Keratinocyte (primary cell): Measurements from ENCODE around the gene TCEANC2. TPM values are rescaled to one million over a fixed set of nuclear protein-coding genes. Genes with fewer than 3 reads are reported as not detected.

Source experiments
- DNase-seq: peaks from one replicate; pipeline ENCODE4 v3.0.0-alpha.2; 2011; ENCODE audit warnings: low read depth, missing footprints, low spot score
- FAIRE-seq: peaks from 2 replicates; lab custom pipeline; 2011; peaks lifted over from hg19 to GRCh38; lab: Jason Lieb, UNC
- H2AFZ ChIP-seq: 2 replicates; pipeline ENCODE4 v1.6.0; 2012; ENCODE audit warnings: low read length, control low read depth, inconsistent platforms; ENCODE audit not compliant: control insufficient read depth
- H3K27ac ChIP-seq: 2 replicates; pipeline ENCODE4 v1.5.1; 2011; ENCODE audit warnings: low read length; ENCODE audit not compliant: control insufficient read depth, insufficient read depth
- H3K27me3 ChIP-seq: 3 replicates; pipeline ENCODE4 v1.6.0; 2011; ENCODE audit warnings: low read length; ENCODE audit not compliant: control insufficient read depth, insufficient read depth; ENCODE audit errors: extremely low read depth
- H3K36me3 ChIP-seq, 2 experiments: 2 replicates in 1 of 2; 3 replicates in 1 of 2; pipeline ENCODE4 v1.5.1; 2011; ENCODE audit warnings: low read length in 2 of 2, mild to moderate bottlenecking in 1 of 2; ENCODE audit not compliant: control insufficient read depth in 2 of 2, insufficient read depth in 2 of 2; ENCODE audit errors: extremely low read depth in 1 of 2
- H3K4me1 ChIP-seq: 3 replicates; pipeline ENCODE4 v1.5.1; 2011; ENCODE audit warnings: low read length; ENCODE audit not compliant: control insufficient read depth, insufficient read depth; ENCODE audit errors: extremely low read depth
- H3K4me2 ChIP-seq: 3 replicates; pipeline ENCODE4 v1.6.0; 2011; ENCODE audit warnings: low read depth, low read length; ENCODE audit not compliant: control insufficient read depth, insufficient read depth; ENCODE audit errors: extremely low read depth
- H3K4me3 ChIP-seq, 3 experiments: fragments of 200-600 bp in 1 of 3; sonication (generic) in 1 of 3; 2 replicates in 2 of 3; 3 replicates in 1 of 3; pipeline ENCODE4 v1.5.1; 2011 to 2016; ENCODE audit warnings: low read length in 3 of 3, mild to moderate bottlenecking in 3 of 3, control low read depth in 2 of 3, inconsistent platforms in 1 of 3, low read depth in 1 of 3, mixed read lengths in 1 of 3, mixed run types in 1 of 3, moderate library complexity in 1 of 3; ENCODE audit not compliant: control insufficient read depth in 2 of 3, insufficient read depth in 2 of 3; ENCODE audit errors: extremely low read depth in 1 of 3
- H3K79me2 ChIP-seq: 2 replicates; pipeline ENCODE4 v1.6.0; 2012; ENCODE audit warnings: low read length; ENCODE audit not compliant: control insufficient read depth, insufficient read depth
- H3K9ac ChIP-seq: 3 replicates; pipeline ENCODE4 v1.6.0; 2011; ENCODE audit warnings: low read length; ENCODE audit not compliant: control insufficient read depth, insufficient read depth; ENCODE audit errors: extremely low read depth
- H3K9me1 ChIP-seq: 3 replicates; pipeline ENCODE4 v1.6.0; 2011; ENCODE audit warnings: low read length; ENCODE audit not compliant: control insufficient read depth, insufficient read depth; ENCODE audit errors: extremely low read depth
- H3K9me3 ChIP-seq: 2 replicates; pipeline ENCODE4 v1.5.1; 2012; ENCODE audit warnings: low read depth, low read length; ENCODE audit not compliant: control insufficient read depth
- H4K20me1 ChIP-seq: 3 replicates; pipeline ENCODE4 v1.6.0; 2011; ENCODE audit warnings: low read length; ENCODE audit not compliant: control insufficient read depth, insufficient read depth; ENCODE audit errors: extremely low read depth
- EZH2 ChIP-seq: IDR thresholded peaks from one replicate; pipeline ENCODE4 v1.6.1; 2012; ENCODE audit warnings: inconsistent platforms, mild to moderate bottlenecking, low read length, moderate library complexity
- dilution Hi-C: fragments of 300-500 bp; cut with MboI; formaldehyde crosslinking; loops from one replicate; pipeline ENCODE4 v1.7.0; 2020; ENCODE audit warnings: low sequenced_read_pairs; ENCODE audit not compliant: extremely low pct_ligation_motif_present
- polyA plus RNA-seq, 5 experiments: library from polyadenylated mRNA; depleted of rRNA in 3 of 5; stranded (reverse) in 3 of 5; stranded (forward) in 1 of 5; unstranded in 1 of 5; fragments of >200 nt; gene quantifications; 1 replicate in 1 of 5; 2 replicates in 3 of 5; 3 replicates in 1 of 5; pipeline versions ENCODE4 v1.2.1 to v1.2.3, GENCODE V29; 2011 to 2012; ENCODE audit warnings: missing spikeins in 2 of 5, low read depth in 1 of 5, low replicate concordance in 1 of 5
- TF ChIP-seq, protein P1 (sequence below), 3 experiments: IDR thresholded peaks in 1 of 3; conservative IDR thresholded peaks in 1 of 3; optimal IDR thresholded peaks in 1 of 3; 2 replicates in 2 of 3; 3 replicates in 1 of 3; pipeline versions ENCODE3 to v1.5.1; 2011; ENCODE audit warnings: low read length in 3 of 3, mild to moderate bottlenecking in 3 of 3, moderate library complexity in 2 of 3, control low read depth in 1 of 3, inconsistent platforms in 1 of 3; ENCODE audit not compliant: insufficient read depth in 2 of 3; ENCODE audit errors: extremely low read depth in 1 of 3

Gene TCEANC2
- polyA plus RNA-seq, 1 donor (not counting 4 experiments of a cell fraction or from before 2014, with no cell fraction given), result 4.3 TPM

DNA sequence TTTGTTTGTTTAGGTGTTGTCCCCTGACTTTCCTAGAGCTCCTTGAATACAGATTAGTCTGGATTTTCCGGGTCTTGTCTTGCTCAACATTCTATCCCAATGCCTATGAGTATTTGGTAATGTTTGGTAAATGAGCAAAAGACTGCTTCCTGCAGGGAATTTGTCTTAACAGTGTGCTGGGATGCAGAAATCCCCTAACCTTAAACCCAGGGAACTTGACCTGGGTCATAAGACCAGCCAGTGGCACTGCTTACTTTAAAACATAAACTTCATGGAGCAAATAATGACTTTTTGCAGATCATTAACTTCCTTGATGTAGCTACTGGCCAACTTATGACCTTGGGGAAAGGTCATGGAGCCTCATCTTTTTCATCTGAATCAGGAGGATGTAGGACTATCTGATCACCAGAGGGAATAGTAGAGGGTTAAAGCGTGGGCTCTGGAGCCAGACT, 27.2 kb downstream of the TCEANC2 start:
- H3K4me3 ChIP-seq, result no peak overlapping the region
- DNase-seq, result no peak
- TF ChIP-seq, protein P1, sequence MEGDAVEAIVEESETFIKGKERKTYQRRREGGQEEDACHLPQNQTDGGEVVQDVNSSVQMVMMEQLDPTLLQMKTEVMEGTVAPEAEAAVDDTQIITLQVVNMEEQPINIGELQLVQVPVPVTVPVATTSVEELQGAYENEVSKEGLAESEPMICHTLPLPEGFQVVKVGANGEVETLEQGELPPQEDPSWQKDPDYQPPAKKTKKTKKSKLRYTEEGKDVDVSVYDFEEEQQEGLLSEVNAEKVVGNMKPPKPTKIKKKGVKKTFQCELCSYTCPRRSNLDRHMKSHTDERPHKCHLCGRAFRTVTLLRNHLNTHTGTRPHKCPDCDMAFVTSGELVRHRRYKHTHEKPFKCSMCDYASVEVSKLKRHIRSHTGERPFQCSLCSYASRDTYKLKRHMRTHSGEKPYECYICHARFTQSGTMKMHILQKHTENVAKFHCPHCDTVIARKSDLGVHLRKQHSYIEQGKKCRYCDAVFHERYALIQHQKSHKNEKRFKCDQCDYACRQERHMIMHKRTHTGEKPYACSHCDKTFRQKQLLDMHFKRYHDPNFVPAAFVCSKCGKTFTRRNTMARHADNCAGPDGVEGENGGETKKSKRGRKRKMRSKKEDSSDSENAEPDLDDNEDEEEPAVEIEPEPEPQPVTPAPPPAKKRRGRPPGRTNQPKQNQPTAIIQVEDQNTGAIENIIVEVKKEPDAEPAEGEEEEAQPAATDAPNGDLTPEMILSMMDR (optimal IDR thresholded peaks at IDR 0.05 in 1 of 3, IDR thresholded peaks at IDR 0.05 in 1 of 3, conservative IDR thresholded peaks at IDR 0.05 in 1 of 3; ENCODE audit: extremely low read depth in 1 of 3, insufficient read depth in 2 of 3, low read length in 3 of 3), result no peak
- TF ChIP-seq EZH2, result no peak
- H3K4me2 ChIP-seq, result no peak overlapping the region
- no peak overlapping the region for H3K9ac ChIP-seq
- FAIRE-seq, result no peak
- no peaks in the 10 kb centered on the region for H3K9me3 ChIP-seq
- H3K4me1 ChIP-seq, result peaks cover 3% of the 10 kb centered on the region
- H3K79me2 ChIP-seq, result no peaks in the 10 kb centered on the region
- no peaks in the 10 kb centered on the region for H3K36me3 ChIP-seq
- H3K9me1 ChIP-seq, result no peaks in the 10 kb centered on the region
- no peak overlapping the region for H3K27ac ChIP-seq
- no peak overlapping the region for H2AFZ ChIP-seq
- H4K20me1 ChIP-seq, result no peaks in the 10 kb centered on the region
- no peaks in the 10 kb centered on the region for H3K27me3 ChIP-seq
- dilution Hi-C loops, result no loop called here

DNA sequence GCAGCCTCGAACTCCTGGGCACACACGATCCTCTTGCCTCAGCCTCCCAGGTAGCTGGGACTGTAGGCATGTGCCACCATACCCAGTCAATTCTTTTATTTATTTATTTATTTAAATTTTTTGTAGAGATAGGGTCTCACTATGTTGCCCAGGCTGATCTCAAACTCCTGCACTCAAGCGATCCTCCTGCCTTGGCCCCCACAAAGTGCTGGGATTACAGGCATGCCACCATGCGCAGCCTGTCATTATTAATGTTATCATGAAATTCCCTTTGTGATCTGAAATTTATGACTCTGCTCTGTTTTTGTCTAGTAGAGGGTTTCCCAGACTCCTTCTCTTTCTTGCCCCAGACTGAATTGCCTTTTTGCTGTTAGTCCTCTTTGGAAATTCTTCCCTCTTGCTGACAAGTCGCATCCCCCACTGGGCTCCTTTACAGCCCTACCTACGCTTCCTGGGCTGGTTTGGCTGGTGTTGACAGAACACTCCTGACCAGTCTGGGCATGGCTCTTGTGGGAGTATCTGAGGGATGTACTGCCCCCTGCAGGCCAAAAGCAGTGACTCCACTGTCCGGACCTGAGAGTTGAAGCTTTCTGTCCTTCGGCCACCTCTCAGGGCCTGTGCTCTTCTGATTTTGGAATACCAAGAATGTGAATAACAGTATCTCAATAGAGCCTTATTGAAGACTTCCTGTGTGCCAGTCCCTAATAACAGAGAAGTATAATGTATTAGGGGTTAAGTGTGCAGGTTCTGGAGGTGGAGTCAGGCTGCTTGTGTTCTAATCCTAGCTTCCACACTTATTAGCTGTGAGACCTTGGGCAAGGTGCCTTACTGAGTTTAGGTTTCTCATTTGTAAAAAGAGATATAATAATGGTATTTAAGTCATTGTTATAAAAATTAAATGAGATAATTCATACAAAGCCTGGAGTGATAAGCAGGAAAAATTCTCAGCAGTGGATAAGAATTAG, 28.2 kb downstream of the TCEANC2 start:
- Histone ChIP-seq H3K9me1 (no peaks in the 10 kb centered on the region), H3K4me2 (no peak overlapping the region), H3K79me2 (no peaks in the 10 kb centered on the region), H3K4me3 (no peak overlapping the region), H3K27me3 (no peaks in the 10 kb centered on the region), H3K9me3 (no peaks in the 10 kb centered on the region), H4K20me1 (no peaks in the 10 kb centered on the region), H3K4me1 (peaks cover 3% of the 10 kb centered on the region), H3K9ac (no peak overlapping the region), H3K36me3 (no peaks in the 10 kb centered on the region), H3K27ac (no peak overlapping the region), H2AFZ (no peak overlapping the region)
- DNase-seq (peak; percentile 71), FAIRE-seq (peak; percentile 81)
- dilution Hi-C loops, result no loop called here
- TF ChIP-seq, protein P1 (optimal IDR thresholded peaks at IDR 0.05 in 1 of 3, IDR thresholded peaks at IDR 0.05 in 1 of 3, conservative IDR thresholded peaks at IDR 0.05 in 1 of 3; ENCODE audit: extremely low read depth in 1 of 3, insufficient read depth in 2 of 3, low read length in 3 of 3), result peak; percentile 90 to 97 (median 94)
- TF ChIP-seq EZH2, result no peak
